ENCODE results near the gene TMC6.
"Not testable (repeated sequence)": the region's sequence is repeated elsewhere in the genome, so short reads cannot be mapped to it uniquely, and the experiment has no call there.

Gene TMC6

DNA sequence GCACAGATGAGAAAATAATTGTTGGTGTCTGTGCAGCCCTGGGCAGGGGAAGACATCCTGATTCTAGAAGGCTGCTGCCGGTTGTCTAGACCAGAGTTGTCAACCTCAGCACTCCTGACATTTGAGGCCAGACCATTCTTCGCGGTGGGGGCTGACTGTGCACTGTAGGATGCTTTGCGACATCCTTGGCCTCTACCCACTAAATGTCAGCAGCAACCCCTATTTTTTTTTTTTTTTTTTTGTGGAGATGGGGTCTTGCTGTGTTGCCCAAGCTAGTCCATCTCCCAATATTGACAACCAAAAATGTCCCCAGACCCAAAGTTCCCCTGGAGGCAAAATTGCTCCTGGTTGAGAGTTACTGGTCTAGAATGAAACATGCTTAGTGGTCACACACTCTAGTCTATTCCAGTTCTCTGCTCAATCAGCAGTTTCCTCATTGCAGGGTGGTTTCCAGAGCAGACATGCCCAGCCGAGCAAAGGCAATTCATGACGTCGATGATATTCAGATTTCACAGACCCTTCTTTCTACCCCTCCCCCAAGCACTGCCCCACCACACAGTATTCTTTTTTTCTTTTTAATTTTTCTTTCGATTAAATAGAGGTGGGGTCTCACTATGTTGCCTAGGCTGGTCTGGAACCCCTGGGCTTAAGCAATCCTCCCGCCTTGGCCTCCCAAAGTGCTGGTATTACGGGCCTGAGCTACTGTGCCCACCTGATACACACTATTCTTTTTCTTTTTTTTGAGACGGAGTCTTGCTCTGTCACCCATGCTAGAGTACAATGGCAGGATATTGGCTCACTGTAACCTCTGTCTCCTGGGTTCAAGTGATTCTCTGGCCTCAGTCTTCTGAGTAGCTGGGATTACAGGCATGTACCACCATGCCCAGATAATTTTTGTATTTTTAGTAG lies 26.6 kb upstream of the TMC6 start:
- no peak for DNase-seq

DNA sequence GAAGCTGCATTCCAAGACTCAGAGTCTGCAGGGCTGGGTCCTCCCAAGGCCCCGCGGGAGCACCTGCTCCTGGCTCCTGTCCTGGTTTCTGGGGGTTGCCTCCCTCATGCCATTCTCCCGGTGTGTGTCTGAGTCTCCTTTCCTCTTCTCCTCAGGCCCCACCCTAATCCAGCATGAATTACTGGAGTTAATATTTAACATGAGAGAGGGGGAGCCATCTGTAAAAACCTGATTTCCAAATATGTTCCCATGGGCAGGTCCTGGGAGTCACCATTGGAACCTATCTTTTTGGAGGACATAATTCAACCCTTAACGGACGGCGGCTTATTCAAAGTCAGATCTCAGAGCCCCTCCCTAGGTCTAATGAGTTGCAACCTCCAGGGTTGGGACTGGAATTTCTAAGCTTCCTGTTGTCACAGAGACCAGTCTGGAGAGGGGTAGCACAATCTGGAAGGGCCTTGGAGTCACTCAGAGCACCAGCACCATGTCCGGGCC lies 23.0 kb upstream of the TMC6 start:
- no peak for DNase-seq

DNA sequence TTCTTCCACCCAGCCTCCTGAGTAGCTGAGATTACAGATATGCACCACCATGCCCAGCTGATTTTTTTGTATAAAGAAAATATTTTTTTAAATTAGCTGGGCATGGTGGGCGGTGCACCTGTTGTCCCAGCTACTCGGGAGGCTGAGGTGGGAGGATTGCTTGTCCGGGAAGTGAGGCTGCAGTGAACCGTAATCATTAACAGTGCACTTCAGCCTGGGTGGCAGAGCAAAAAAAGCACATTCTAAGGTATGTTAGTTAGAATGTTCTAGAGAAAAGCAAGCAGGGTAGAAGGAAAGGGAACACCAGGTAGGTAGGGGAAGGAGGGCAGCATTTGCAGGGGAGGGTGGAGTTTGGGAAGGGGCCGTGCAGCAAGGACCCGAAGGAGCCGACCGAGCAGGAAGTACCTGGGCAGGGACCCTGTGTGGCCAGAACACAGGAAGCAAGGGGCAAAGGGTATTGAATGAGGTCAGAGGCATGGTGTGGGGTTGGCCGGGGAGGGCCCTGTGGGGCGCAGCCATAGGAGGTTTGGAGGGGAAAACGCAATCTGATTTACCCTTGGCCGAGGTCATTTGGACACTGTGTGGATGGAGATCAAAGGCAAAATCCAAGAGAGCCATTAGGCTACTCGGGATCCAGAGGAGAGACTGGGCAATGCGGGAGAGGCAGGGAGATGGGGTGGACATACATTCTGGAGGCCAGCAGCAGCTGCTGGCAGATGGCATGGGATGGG lies 19.9 kb upstream of the TMC6 start:
- DNase-seq: no peak

DNA sequence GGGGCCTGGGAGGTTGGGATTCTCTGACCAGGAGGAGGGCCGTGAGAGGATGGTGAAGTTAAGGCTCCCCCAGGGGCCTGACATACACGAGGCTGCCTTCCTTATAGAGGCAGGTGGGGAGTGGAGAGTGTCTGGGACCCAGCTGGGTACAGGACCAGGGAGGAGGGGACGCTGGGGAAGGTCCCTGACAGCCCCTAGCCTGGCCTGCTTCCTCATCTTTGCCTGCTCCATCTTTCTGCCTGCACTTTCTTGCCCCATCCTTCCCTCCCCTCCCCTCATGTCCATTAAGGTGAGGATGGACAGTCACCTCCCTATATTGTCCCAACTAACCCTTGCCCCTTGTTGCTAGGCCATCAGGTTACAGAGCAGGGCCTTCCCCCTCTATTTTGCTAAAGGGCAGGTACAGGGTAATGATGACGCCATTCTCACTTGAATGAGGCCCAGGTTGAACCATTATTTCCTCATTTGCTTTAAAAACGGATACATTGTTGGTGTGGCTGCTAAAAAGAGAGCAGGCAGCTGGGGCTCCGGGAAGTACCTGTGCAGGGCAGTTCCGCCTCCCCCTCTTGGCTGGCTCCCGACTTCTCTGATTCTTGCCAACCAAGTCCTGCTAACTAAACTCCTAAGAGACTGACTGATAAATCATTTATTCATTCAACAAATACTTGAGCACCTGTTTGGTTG lies 18.9 kb upstream of the TMC6 start:
- DNase-seq: no peak

DNA sequence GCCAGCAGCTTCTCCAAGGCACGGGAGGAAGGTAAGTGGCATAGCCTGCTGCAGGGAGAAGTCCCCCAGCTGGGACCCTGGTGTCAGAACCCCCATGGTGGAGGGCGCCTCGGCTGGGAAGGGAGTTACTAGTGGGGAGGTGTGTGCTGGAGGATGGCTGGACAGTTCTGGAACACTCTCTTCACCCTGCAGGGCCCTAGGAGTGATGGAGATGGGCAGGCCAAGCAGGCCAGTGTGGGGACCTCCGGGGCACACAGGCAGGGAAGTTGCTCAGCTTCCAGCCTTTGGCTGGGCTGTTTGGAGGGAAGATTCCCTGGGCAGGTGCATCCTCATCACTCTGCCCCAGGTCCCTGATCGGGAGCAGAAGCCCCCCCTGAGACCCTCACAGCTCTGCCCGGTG lies 18.3 kb upstream of the TMC6 start:
- DNase-seq: no peak

DNA sequence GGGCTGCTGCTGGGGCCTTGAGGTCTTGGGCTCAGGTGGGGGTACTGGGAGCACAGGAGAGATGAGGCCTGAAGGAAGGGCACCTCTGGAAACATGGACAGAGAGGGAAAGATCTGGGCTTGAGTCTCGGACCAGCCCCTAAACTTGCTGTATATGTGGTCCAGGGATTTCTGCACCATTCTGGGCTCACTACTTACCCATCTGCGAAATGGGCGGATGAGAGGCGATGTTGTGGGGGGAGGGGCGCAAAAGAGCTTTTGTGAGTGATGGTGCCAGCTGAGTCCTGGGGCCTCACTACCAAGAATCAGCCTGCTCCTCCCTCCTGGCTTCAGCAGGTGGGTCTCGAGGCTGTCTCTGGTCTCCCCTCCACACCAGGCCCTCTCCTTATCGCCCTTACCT lies 17.9 kb upstream of the TMC6 start:
- no peak for DNase-seq

- no peak for DNase-seq
These were observed 16.4 kb upstream of the TMC6 start for GRCh38 chr17:78144736-78145641.

DNA sequence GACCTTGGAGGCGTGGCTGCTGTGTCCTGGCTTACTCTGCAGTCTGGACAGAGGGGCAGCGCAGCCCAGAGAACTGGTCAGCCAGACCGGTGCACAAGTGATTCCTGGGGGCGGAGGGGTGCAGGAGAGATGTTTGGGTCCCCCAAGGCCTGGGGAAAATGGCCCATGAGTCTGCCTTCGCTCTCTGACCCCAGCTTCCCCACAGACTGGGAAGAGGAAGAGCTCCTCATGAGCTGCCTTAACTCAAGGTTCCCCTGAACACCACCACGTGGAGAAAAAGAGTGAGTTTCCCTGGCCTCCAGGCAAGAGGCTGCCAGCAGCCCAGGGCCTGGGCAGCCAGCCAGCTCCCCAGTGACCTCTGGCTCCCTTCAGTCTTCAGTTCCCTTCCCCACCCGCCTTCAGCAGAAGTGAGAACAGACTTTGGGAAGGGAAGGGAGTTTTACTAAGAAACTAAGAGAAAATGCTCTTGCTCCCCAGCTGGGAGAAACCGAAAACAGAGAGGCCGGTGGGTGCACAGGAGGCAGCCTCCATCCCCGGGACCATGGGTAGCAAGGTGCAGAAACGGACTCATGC lies 15.7 kb upstream of the TMC6 start:
- DNase-seq: peak; percentile 44

DNA sequence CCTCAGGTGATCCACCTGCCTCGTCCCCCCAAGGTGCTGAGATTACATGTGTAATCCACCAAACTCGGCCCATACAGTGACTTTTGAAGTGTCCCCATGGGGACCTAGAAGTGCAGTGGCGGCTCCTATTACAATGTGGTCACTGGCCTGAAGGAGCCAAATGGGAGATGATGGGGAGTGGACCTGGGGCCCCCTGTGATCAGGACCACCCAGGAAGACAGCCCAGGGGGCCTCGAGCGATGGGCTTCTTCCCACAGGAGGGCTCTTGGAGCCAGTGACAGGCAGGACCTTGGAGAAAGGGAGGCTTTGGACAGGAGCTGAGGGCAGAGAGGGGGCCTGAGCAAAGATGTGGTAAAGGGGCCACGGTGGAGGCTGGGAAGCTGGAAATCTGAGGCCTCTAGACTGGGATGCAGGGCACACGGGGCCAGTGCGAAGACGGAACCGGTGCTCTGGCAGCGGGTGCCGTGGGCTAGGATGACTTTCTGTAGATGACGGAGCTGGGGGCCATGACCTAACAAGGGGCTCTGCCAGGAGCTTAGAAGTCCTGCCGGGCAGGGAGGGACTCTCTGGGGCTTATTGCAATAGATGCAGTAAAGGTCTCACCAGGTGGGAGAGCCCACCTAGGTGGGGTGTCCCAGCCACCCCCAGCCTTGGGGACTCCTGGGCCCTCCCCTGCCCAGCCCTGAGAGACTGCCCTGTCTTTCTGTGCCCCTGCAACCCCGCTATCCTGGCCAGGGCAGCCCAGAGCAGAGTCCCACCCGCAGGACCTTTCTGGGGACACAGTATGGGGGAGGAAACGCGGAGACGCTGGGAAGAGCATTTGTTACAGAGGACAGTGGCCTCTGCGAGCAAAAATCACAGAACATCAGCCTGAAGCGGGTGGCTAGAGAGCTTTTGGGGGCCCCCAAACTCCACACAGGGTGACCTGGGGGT lies 14.9 kb upstream of the TMC6 start:
- no peak for DNase-seq

- DNase-seq: no peak
These were observed 13.7 kb upstream of the TMC6 start for GRCh38 chr17:78142119-78142861.

DNA sequence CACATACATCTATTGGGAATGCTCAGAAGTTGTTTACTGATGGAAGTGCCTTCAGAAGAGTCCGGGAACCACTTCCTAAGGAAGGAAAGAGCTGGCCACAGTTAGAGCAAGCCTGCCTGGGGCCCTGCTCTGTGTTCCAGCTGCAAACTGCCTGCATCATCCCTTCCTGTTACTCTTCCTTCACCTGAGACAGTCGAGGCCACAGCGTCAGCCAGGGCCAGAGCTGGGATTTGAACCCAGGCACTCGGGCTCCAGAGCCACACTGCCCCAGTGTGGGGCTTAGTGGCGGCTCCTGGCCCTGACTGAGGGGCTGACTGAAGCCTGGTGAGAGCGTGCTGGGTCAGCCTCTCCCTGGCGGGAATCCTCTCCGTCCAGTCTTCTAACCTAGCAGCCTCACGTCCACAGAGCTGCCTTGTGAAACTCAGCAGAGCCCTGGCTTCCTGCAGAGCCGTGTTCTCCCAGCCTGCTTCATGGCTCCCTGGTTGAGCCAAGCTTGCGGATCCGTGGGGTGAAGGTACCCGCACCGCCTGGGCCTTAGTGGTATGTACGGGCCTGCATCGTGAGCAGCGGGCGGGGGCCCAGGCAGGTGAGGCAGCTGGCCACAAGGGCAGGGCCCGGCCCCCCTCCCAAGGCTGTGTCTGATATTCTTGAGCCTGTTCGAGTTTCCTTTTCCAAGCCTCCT lies 13.0 kb upstream of the TMC6 start:
- no peak for DNase-seq

- peak; percentile 84 for DNase-seq
These were observed 11.9 kb upstream of the TMC6 start for GRCh38 chr17:78140169-78141051.

DNA sequence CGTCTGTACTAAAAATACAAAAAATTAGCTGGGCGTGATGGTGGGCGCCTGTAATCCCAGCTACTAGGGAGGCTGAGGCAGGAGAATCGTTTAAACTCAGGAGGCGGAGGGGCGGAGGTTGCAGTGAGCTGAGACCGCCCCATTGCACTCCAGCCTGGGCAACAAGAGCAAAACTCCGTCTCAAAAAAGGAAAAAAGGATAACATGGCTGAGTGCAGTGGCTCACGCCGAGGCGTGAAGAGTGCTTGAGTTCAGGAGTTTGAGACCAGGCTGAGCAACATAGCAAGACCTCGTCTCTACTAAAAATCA lies 11.3 kb upstream of the TMC6 start:
- not testable (repeated sequence) for DNase-seq

GRCh38 chr17:78138204-78139060 lies 9.9 kb upstream of the TMC6 start:
- DNase-seq: no peak

- DNase-seq: peak; percentile 63
These were observed 9.0 kb upstream of the TMC6 start for GRCh38 chr17:78137392-78138203.

DNA sequence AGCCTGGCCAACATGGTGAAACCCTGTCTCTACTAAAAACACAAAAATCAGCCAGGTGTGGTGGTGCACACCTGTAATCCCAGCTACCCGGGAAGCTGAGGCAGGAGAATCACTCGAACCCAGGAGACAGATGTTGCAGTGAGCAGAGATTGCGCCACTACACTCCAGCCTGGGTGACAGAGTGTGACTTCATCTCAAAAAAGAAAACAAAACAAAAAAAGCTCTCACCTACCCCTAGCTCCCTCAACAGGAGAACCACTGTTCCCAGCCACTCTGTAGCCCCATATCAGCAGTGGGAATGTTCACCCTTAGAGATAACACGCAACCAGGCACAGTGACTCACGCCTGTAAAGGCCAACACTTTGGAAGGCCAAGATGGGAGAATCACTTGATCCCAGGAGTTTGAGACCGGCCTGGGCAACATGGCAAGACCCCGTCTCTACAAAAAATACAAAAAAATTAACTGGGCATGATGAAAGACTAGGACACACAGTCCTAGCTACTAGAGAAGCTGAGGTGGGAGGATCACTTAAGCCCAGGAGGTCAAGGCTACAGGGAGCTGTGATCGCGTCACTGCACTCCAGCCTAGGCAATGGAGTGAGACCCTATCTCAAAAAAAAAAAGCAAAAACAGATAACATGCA lies 7.4 kb upstream of the TMC6 start:
- DNase-seq: no peak
